ENCODE measurements around the gene ATP2A2. TPM values are rescaled to one million over a fixed set of nuclear protein-coding genes. Genes with fewer than 3 reads are reported as not detected.

ATP2A2 gene
- total and polyA plus RNA-seq, 2 experiments from 2014 or later, result 47.2 to 225 TPM

- Histone ChIP-seq H3F3A (replicated peaks; ENCODE audit: low read depth) (no peaks in the 10 kb centered on the region), H3K9me2 (ENCODE audit: insufficient read depth) (no peaks in the 10 kb centered on the region), H3K36me3 (ENCODE audit: insufficient read depth) (peaks cover 24% of the 10 kb centered on the region), H3K27ac (ENCODE audit: low read depth) (peak overlapping the region; percentile 64; the same call in 1 of the 2 replicates), H2AFZ (no peak overlapping the region), H3K4me1 (ENCODE audit: insufficient read depth) (no peaks in the 10 kb centered on the region), H4K20me1 (replicated peaks; ENCODE audit: insufficient read depth) (peaks cover 51% of the 10 kb centered on the region), H3K4me2 (no peak overlapping the region), H3K79me2 (replicated peaks; ENCODE audit: insufficient read depth) (peaks cover 90% of the 10 kb centered on the region), H3K27me3 (ENCODE audit: insufficient read depth) (no peaks in the 10 kb centered on the region), H3K4me3 (no peak overlapping the region)
- H3K27me3 Mint-ChIP-seq (ENCODE audit: insufficient read depth, low read depth, poor library complexity), result no peaks in the 10 kb centered on the region
- H3K4me1 Mint-ChIP-seq, result peaks cover 6% of the 10 kb centered on the region; the same call in 2 of the 3 replicates
- peaks cover 45% of the 10 kb centered on the region for H3K36me3 Mint-ChIP-seq (ENCODE audit: low read depth)
- H3K27ac Mint-ChIP-seq, result peak overlapping the region; percentile 59; the same call in 1 of the 2 replicates
- no peak for ATAC-seq
- no peak for DNase-seq (ENCODE audit: low spot score)
- no peak overlapping the region for H3K4me3 Mint-ChIP-seq
- H3K9me3 Mint-ChIP-seq, result no peaks in the 10 kb centered on the region
- TF ChIP-seq ZNF114 (CRISPR knock-in tag; IDR thresholded peaks at IDR 0.05), result no peak
- no peak for TF ChIP-seq POLR2AphosphoS5 (IDR thresholded peaks at IDR 0.05; ENCODE audit: low read depth)
- TF ChIP-seq CREB1 (CRISPR knock-in tag; IDR thresholded peaks at IDR 0.05; ENCODE audit: low read depth), result no peak
- no peak for TF ChIP-seq STAT1 (IDR thresholded peaks at IDR 0.05; ENCODE audit: unreplicated experiment)
- TF ChIP-seq ZNF331 (CRISPR knock-in tag; IDR thresholded peaks at IDR 0.05; ENCODE audit: low read depth), result no peak
- no peak for TF ChIP-seq JUNB (IDR thresholded peaks at IDR 0.05; ENCODE audit: unreplicated experiment)
- TF ChIP-seq NANOG (IDR thresholded peaks at IDR 0.05; ENCODE audit: borderline replicate concordance), result no peak
- TF ChIP-seq EZH2 (IDR thresholded peaks at IDR 0.05; ENCODE audit: low read depth, unreplicated experiment), result no peak
- TF ChIP-seq ZNF462 (CRISPR knock-in tag; IDR thresholded peaks at IDR 0.05), result no peak
- no peak for TF ChIP-seq EZH2phosphoT487 (IDR thresholded peaks at IDR 0.05; ENCODE audit: unreplicated experiment)
These were observed 39.5 kb downstream of the ATP2A2 start for GRCh38 chr12:110320550-110320949.
